DOHH2 (cell line): ENCODE data around the gene RPN1.

Experiments used
- H3F3A ChIP-seq: fragments of 200-600 bp; sonication (generic), shearing (Covaris generic); 2 replicates; pipeline ENCODE4 v1.6.0; 2016; ENCODE audit warnings: antibody characterized with exemption, mild to moderate bottlenecking; ENCODE audit not compliant: control insufficient read depth, insufficient read depth
- H3K27ac ChIP-seq: fragments of 200-600 bp; sonication (generic); 2 replicates; pipeline ENCODE4 v1.5.1; 2014; ENCODE audit warnings: low read depth, mild to moderate bottlenecking, low read length, moderate library complexity
- H3K27me3 ChIP-seq: fragments of 200-600 bp; sonication (generic); 2 replicates; pipeline ENCODE4 v1.6.1; 2014; ENCODE audit warnings: mild to moderate bottlenecking, low read length, mixed read lengths; ENCODE audit not compliant: control insufficient read depth
- H3K36me3 ChIP-seq: fragments of 200-600 bp; sonication (generic); 2 replicates; pipeline ENCODE4 v1.6.1; 2014; ENCODE audit warnings: mild to moderate bottlenecking, low read length, moderate library complexity, mixed read lengths; ENCODE audit not compliant: control insufficient read depth
- H3K4me1 ChIP-seq: fragments of 200-600 bp; sonication (generic); 2 replicates; pipeline ENCODE4 v1.6.1; 2014; ENCODE audit warnings: mild to moderate bottlenecking, low read length, mixed read lengths; ENCODE audit not compliant: control insufficient read depth
- H3K4me2 ChIP-seq: fragments of 200-600 bp; sonication (generic); 2 replicates; pipeline ENCODE4 v1.6.0; 2014; ENCODE audit warnings: mild to moderate bottlenecking, low read length, moderate library complexity
- H3K4me3 ChIP-seq: fragments of 200-600 bp; sonication (generic); 2 replicates; pipeline ENCODE4 v1.5.1; 2014; ENCODE audit warnings: mild to moderate bottlenecking, low read length, mixed read lengths
- H3K79me2 ChIP-seq: fragments of 200-600 bp; sonication (generic); 2 replicates; pipeline ENCODE4 v1.6.1; 2014; ENCODE audit warnings: mild to moderate bottlenecking, low read length, mixed read lengths; ENCODE audit not compliant: control insufficient read depth
- H3K9me2 ChIP-seq: fragments of 200-600 bp; sonication (generic); replicated peaks from 2 replicates; pipeline ENCODE4 v1.6.1; 2014; ENCODE audit warnings: mild to moderate bottlenecking, low read length, mixed read lengths; ENCODE audit not compliant: control insufficient read depth
- H3K9me3 ChIP-seq: fragments of 200-600 bp; sonication (generic); 2 replicates; pipeline ENCODE4 v1.6.1; 2014; ENCODE audit warnings: antibody characterized with exemption, low read length, mixed read lengths; ENCODE audit not compliant: control insufficient read depth, insufficient read depth
- H4K20me1 ChIP-seq: fragments of 200-600 bp; sonication (generic); 2 replicates; pipeline ENCODE4 v1.6.0; 2014; ENCODE audit warnings: low read depth, mild to moderate bottlenecking, antibody characterized with exemption, low read length, moderate library complexity; ENCODE audit not compliant: control insufficient read depth, insufficient read depth
- EZH2phosphoT487 ChIP-seq: fragments of 200-600 bp; sonication (generic); IDR thresholded peaks from 2 replicates; pipeline ENCODE4 v1.6.1; 2017; ENCODE audit warnings: borderline replicate concordance, mild to moderate bottlenecking, antibody characterized with exemption, low read length, moderate library complexity, mixed read lengths
- TF ChIP-seq, protein P1 (sequence below): fragments of 200-600 bp; sonication (generic); IDR thresholded peaks from one replicate; pipeline ENCODE4 v1.5.1; 2014; ENCODE audit warnings: antibody characterized with exemption, mild to moderate bottlenecking, low read depth, low read length; ENCODE audit not compliant: poor library complexity, severe bottlenecking

Gene RPN1

DNA sequence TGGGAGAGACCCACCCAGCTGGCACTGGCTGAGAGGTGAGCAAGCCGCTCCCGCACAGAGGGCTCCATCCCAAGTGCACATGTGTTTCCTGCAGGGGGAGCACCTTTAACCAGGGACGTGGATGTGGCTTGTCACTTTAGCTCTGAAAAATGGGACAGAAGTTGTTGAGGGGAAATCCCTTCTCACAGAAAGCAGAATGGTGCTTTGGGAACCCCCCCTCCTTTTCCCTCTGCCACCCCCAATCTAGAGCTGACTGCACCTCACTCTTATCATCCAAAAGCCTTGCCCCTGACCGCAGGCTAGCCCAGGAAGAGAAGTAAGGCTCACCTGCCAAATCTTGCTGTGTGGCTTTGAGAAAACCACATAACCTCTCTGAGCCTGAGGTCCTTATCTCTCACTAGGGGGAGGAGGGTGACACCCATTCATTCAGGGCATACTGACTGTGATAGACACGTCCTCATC, 77.9 kb downstream of the RPN1 start:
- H3K4me1 ChIP-seq: no peaks in the 10 kb centered on the region
- H3K27me3 ChIP-seq: 0 out of 2 replicates have a peak, but pooled peaks cover 3% of the 10 kb centered on the region
- no peaks in the 10 kb centered on the region for H3F3A ChIP-seq
- no peaks in the 10 kb centered on the region for H4K20me1 ChIP-seq
- H3K4me2 ChIP-seq: no peak overlapping the region
- H3K36me3 ChIP-seq: no peaks in the 10 kb centered on the region
- no peaks in the 10 kb centered on the region for H3K79me2 ChIP-seq
- H3K27ac ChIP-seq: no peak overlapping the region
- H3K4me3 ChIP-seq: no peak overlapping the region
- H3K9me2 ChIP-seq: no peaks in the 10 kb centered on the region
- TF ChIP-seq, protein P1, sequence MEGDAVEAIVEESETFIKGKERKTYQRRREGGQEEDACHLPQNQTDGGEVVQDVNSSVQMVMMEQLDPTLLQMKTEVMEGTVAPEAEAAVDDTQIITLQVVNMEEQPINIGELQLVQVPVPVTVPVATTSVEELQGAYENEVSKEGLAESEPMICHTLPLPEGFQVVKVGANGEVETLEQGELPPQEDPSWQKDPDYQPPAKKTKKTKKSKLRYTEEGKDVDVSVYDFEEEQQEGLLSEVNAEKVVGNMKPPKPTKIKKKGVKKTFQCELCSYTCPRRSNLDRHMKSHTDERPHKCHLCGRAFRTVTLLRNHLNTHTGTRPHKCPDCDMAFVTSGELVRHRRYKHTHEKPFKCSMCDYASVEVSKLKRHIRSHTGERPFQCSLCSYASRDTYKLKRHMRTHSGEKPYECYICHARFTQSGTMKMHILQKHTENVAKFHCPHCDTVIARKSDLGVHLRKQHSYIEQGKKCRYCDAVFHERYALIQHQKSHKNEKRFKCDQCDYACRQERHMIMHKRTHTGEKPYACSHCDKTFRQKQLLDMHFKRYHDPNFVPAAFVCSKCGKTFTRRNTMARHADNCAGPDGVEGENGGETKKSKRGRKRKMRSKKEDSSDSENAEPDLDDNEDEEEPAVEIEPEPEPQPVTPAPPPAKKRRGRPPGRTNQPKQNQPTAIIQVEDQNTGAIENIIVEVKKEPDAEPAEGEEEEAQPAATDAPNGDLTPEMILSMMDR: peak; percentile 37
- no peak for TF ChIP-seq EZH2phosphoT487
- no peaks in the 10 kb centered on the region for H3K9me3 ChIP-seq

DNA sequence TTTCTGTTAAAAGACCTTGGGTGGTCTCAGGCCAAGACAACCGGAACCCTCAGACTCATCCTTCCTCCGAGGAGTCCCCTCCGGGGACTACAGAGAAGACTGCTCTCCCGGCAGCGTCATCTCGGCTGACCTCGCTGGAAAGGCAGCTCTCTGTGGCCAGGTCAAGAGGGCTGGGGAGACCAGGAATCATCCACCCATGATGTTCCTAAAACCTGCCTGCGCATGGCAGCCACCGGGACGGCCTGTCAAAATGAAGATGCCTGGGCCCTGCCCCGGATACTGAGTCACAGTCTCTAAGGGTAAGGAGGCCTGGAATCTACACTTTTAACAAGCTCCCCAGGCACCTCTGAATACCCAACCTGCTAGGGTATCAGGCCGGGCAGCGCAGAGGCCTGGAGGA, 78.6 kb downstream of the RPN1 start:
- Histone ChIP-seq H3F3A (no peaks in the 10 kb centered on the region), H3K9me2 (no peaks in the 10 kb centered on the region), H3K79me2 (no peaks in the 10 kb centered on the region), H3K9me3 (no peaks in the 10 kb centered on the region), H3K27ac (no peak overlapping the region), H3K4me1 (no peaks in the 10 kb centered on the region), H3K36me3 (no peaks in the 10 kb centered on the region), H3K27me3 (0 out of 2 replicates have a peak, but pooled peaks cover 3% of the 10 kb centered on the region), H3K4me2 (no peak overlapping the region), H4K20me1 (no peaks in the 10 kb centered on the region), H3K4me3 (no peak overlapping the region)
- no peak for TF ChIP-seq EZH2phosphoT487
- TF ChIP-seq, protein P1: no peak
